Esophagus squamous epithelium (tissue), 5 donors: ENCODE results near the gene DNAJC1. TPM values are rescaled to one million over a fixed set of nuclear protein-coding genes. Genes with fewer than 3 reads are reported as not detected.

Experiments used
- DNase-seq: peaks from one replicate; lab custom pipeline; 2025; lab: John Stamatoyannopoulos, UW
- H3K27ac ChIP-seq, 4 donors: fragments of 200-600 bp; sonication (generic); one replicate each; pipeline ENCODE4 v1.5.1; 2016 to 2019; ENCODE audit warnings: mild to moderate bottlenecking in 1 of 4
- H3K27me3 ChIP-seq, 4 donors: fragments of 200-600 bp; sonication (generic); 1 replicate in 3 of 4; 2 replicates in 1 of 4; pipeline versions ENCODE4 v1.5.1 to v1.6.0; 2017 to 2021; ENCODE audit warnings: antibody characterized with exemption in 1 of 4
- H3K36me3 ChIP-seq, 3 donors: fragments of 200-600 bp; sonication (generic); one replicate each; pipeline ENCODE4 v1.5.1; 2016 to 2019
- H3K4me1 ChIP-seq, 3 donors: fragments of 200-600 bp; sonication (generic); one replicate each; pipeline ENCODE4 v1.5.1; 2017 to 2019
- H3K4me3 ChIP-seq, 4 donors: fragments of 200-600 bp; sonication (generic); 1 replicate in 3 of 4; 2 replicates in 1 of 4; pipeline ENCODE4 v1.5.1; 2016 to 2019; ENCODE audit warnings: mild to moderate bottlenecking in 2 of 4, moderate library complexity in 1 of 4
- H3K9me3 ChIP-seq, 3 donors: fragments of 200-600 bp; sonication (generic); one replicate each; pipeline ENCODE4 v1.5.1; 2016 to 2019
- POLR2A ChIP-seq, 4 donors: fragments of 450-650 bp; IDR thresholded peaks; one replicate each; pipeline ENCODE4 v1.6.1; 2017; ENCODE audit warnings: antibody characterized with exemption in 4 of 4, mild to moderate bottlenecking in 4 of 4, moderate library complexity in 3 of 4
- WGBS, 2 donors: methylation state at CpG; one replicate each; pipeline ENCODE4 v1.1.5; 2018; 5-methylcytosine and 5-hydroxymethylcytosine counted together
- intact Hi-C: fragments of 100-400 bp; cut with DNase I; formaldehyde crosslinking; loops from one replicate; pipeline ENCODE4 v1.15.0; 2022
- total RNA-seq, 4 donors: library from RNA; depleted of rRNA; stranded (reverse); fragments of >200 nt; gene quantifications; one replicate each; pipeline ENCODE4 v1.1.0, GENCODE V29; 2016
- TF ChIP-seq, protein P1 (sequence below), 6 experiments: fragments of 450-650 bp in 4 of 6; fragments of 200-600 bp in 2 of 6; sonication (generic) in 2 of 6; IDR thresholded peaks; one replicate each; pipeline ENCODE4 v1.5.1; 2016 to 2019; ENCODE audit warnings: antibody characterized with exemption in 6 of 6, mild to moderate bottlenecking in 4 of 6, moderate library complexity in 4 of 6
- donor health status: DM: yes; HTN: yes; CAD: no.

The DNAJC1 gene
- total RNA-seq, 4 donors from 2014 or later = 36.1 to 84.8 (median 43.6) TPM

DNA sequence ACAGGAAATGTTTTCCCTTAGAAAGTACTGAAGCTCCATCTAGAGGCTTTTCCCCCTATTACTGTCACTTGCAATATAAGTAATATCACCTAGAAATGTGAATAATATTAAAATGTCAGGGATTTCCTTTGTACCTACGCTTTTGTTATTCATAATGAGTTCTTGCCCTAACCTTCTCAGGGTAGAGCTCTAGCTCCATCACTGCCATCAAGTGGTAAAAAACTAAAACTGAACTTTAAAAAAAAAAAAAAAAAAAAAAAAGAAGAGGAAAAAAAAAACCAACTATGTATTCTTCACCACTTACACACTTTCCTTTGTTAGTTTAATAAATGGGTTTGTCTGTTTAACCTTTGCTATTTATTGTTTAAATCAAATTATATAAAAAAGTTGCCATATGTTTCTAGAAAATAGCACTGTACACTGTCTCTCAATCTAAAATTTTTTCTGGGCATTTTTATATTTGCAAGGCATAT lies 49.9 kb downstream of the DNAJC1 start:
- Histone ChIP-seq H3K36me3 (no peaks in the 10 kb centered on the region), H3K27me3 (no peaks in the 10 kb centered on the region), H3K4me3 (no peak overlapping the region), H3K27ac (no peak overlapping the region), H3K9me3 (no peaks in the 10 kb centered on the region), H3K4me1 (peaks cover 0 to 7% (median 0%) of the 10 kb centered on the region in 3 donors)
- DNase-seq = no peak
- TF ChIP-seq, protein P1, sequence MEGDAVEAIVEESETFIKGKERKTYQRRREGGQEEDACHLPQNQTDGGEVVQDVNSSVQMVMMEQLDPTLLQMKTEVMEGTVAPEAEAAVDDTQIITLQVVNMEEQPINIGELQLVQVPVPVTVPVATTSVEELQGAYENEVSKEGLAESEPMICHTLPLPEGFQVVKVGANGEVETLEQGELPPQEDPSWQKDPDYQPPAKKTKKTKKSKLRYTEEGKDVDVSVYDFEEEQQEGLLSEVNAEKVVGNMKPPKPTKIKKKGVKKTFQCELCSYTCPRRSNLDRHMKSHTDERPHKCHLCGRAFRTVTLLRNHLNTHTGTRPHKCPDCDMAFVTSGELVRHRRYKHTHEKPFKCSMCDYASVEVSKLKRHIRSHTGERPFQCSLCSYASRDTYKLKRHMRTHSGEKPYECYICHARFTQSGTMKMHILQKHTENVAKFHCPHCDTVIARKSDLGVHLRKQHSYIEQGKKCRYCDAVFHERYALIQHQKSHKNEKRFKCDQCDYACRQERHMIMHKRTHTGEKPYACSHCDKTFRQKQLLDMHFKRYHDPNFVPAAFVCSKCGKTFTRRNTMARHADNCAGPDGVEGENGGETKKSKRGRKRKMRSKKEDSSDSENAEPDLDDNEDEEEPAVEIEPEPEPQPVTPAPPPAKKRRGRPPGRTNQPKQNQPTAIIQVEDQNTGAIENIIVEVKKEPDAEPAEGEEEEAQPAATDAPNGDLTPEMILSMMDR (IDR thresholded peaks at IDR 0.05) = peak in 4 of 6 experiments; percentile 16 to 39 (median 22)
- TF ChIP-seq POLR2A (IDR thresholded peaks at IDR 0.05) = no peak
- intact Hi-C loops = no loop called here
- 0 to 6% methylated on average over 1 of the region's 1 CpG for WGBS, 2 donors

DNA sequence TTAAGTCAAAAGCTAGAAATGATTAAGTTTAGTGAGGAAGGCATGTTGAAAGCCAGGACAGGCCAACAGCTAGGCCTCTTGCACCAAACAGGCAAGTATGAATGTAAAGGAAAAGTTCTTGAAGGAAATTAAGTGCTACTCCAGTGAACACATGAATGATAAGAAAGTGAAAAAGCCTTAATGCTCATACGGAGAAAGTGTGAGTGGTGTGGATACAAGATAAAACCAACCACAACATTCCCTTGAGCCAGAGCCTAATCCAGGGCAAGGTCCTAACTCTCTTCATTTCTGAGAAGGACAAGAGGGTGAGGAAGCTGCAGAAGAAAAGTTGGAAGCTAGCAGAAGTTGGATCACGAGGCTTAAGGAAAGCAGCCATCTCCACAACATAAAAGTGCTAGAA lies 53.0 kb downstream of the DNAJC1 start:
- Histone ChIP-seq H3K4me1 (peaks cover 0 to 7% (median 0%) of the 10 kb centered on the region in 3 donors), H3K27ac (no peak overlapping the region), H3K36me3 (no peaks in the 10 kb centered on the region), H3K9me3 (no peaks in the 10 kb centered on the region), H3K4me3 (no peak overlapping the region), H3K27me3 (no peaks in the 10 kb centered on the region)
- TF ChIP-seq, protein P1 (IDR thresholded peaks at IDR 0.05) = no peak
- TF ChIP-seq POLR2A (IDR thresholded peaks at IDR 0.05) = no peak
- DNase-seq = no peak
- intact Hi-C loops = no loop called here
- 87 to 93% methylated on average over 2 of the region's 2 CpGs for WGBS, 2 donors

DNA sequence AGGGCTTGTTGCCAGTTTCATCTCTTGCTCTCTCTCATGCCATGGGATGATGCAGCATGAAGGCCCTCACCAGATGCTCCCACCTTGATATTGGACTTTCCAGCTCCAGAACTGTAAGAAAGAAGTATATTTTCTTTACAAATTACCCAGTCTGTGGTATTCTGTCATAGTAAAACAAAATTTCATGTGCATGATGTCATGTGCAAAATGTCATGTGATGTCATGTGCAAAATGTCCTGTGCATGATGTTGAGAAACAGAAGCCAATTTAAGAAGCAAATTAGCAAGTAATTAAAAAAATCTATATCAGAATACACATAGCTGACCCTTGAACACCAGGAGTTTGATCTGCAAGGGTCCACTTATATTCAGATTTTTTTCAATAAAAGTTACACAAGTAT lies 56.6 kb downstream of the DNAJC1 start:
- Histone ChIP-seq H3K27me3 (no peaks in the 10 kb centered on the region), H3K9me3 (no peaks in the 10 kb centered on the region), H3K4me1 (peaks cover 0 to 8% (median 2%) of the 10 kb centered on the region in 3 donors), H3K27ac (no peak overlapping the region), H3K36me3 (no peaks in the 10 kb centered on the region), H3K4me3 (no peak overlapping the region)
- DNase-seq = no peak
- intact Hi-C loops = no loop called here
- no peak for TF ChIP-seq POLR2A (IDR thresholded peaks at IDR 0.05)
- TF ChIP-seq, protein P1 (IDR thresholded peaks at IDR 0.05) = no peak

DNA sequence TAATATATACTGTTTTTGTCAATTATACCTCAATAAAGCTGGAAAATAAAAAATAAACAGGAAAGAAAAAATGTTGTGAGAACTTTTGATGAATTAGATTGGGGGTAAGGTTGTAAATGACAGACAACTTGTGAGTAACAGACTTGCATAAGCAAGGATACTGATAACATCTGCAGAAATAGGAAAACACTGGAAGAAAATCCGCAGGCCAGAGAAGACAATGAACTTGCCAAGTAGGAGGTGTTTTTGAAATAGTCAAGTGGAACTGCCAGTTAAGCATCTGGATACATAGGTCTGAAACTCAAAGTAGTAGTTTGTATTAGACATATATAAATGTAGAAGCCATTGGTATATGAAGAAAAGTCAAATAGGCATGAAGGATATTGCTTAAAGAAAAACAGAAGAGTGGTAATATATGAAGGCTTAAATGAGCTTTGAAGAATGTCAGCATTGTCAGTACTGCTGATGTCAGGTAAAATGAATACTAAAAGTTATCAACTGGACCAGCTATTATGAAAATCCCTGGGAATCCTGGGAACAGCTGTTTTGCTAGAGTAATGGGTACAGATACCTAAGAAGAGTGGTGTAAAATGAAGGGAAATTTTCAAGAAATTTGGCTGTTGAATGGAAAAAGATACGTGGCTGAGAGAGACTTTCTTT lies 58.7 kb downstream of the DNAJC1 start:
- Histone ChIP-seq H3K4me1 (peaks cover 0 to 8% (median 2%) of the 10 kb centered on the region in 3 donors), H3K4me3 (no peak overlapping the region), H3K27me3 (no peaks in the 10 kb centered on the region), H3K9me3 (no peaks in the 10 kb centered on the region), H3K36me3 (no peaks in the 10 kb centered on the region), H3K27ac (no peak overlapping the region)
- DNase-seq = no peak
- no peak for TF ChIP-seq POLR2A (IDR thresholded peaks at IDR 0.05)
- TF ChIP-seq, protein P1 (IDR thresholded peaks at IDR 0.05) = no peak
- 64 to 69% methylated on average over 2 of the region's 2 CpGs for WGBS, 2 donors
- intact Hi-C loops = no loop called here

DNA sequence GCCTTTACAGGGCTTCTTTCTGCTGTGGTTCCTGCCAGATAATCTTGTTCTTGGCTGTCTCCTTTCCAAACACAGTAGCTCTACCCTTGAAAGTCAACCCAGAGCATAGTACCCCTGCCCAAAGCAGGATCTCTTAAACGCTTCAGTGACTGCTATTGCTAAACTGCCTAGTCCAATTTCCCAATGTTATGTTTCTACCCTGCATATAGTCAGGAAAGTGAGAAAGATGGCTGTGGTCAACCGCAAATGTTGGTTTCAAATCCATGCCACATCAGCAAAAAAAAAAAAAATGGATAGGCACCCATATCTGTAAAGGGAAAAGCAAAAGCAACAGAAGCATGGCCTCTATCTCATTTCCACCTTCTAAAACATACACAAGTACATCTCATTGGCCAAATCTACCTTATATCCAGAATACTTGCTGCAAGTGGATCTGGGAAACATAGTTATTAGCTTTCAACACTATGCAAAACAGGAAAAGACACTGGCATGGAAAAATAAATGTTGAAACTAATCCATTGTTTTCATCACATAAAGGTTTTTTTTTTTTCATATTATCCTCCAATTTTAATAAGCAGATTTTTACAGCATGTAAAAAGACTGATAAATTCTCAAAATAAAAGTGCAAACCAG lies 59.8 kb downstream of the DNAJC1 start:
- TF ChIP-seq, protein P1 (IDR thresholded peaks at IDR 0.05) = no peak
- no peak for TF ChIP-seq POLR2A (IDR thresholded peaks at IDR 0.05)
- Histone ChIP-seq H3K4me1 (peaks cover 0 to 8% (median 2%) of the 10 kb centered on the region in 3 donors), H3K27ac (no peak overlapping the region), H3K36me3 (peaks cover 0 to 4% (median 0%) of the 10 kb centered on the region in 3 donors), H3K9me3 (no peaks in the 10 kb centered on the region), H3K27me3 (no peaks in the 10 kb centered on the region), H3K4me3 (no peak overlapping the region)
- DNase-seq = no peak
- WGBS, 2 donors = 72 to 83% methylated on average over 2 of the region's 2 CpGs
- intact Hi-C loops = no loop called here
